GM23248 (cell line): ENCODE data around the gene RC3H2. TPM values are rescaled to one million over a fixed set of nuclear protein-coding genes. Genes with fewer than 3 reads are reported as not detected.

ENCODE experiments used
- DNase-seq: peaks from one replicate; pipeline ENCODE4 v3.0.0-alpha.2; 2015
- H2AFZ ChIP-seq: fragments of 200-600 bp; sonication (generic); 2 replicates; pipeline ENCODE4 v1.6.1; 2016; ENCODE audit warnings: antibody characterized with exemption
- H3F3A ChIP-seq: fragments of 200-600 bp; sonication (generic); 2 replicates; pipeline ENCODE4 v1.6.1; 2016; ENCODE audit warnings: mild to moderate bottlenecking, antibody characterized with exemption, mixed run types; ENCODE audit not compliant: insufficient read depth
- H3K27ac ChIP-seq: fragments of 200-600 bp; sonication (generic); 2 replicates; pipeline ENCODE4 v1.5.1; 2016; ENCODE audit warnings: mild to moderate bottlenecking
- H3K27me3 ChIP-seq: fragments of 200-600 bp; sonication (generic); replicated peaks from 2 replicates; pipeline ENCODE4 v1.6.1; 2016; ENCODE audit warnings: mild to moderate bottlenecking; ENCODE audit not compliant: insufficient read depth
- H3K36me3 ChIP-seq: fragments of 200-600 bp; sonication (generic); 2 replicates; pipeline ENCODE4 v1.6.1; 2016; ENCODE audit warnings: low read depth, mild to moderate bottlenecking
- H3K4me1 ChIP-seq: fragments of 200-600 bp; sonication (generic); 2 replicates; pipeline ENCODE4 v1.6.1; 2016; ENCODE audit warnings: mild to moderate bottlenecking; ENCODE audit not compliant: insufficient read depth
- H3K4me2 ChIP-seq: fragments of 200-600 bp; sonication (generic); one replicate; pipeline ENCODE4 v1.6.1; 2016; ENCODE audit warnings: mild to moderate bottlenecking; ENCODE audit not compliant: unreplicated experiment
- H3K4me3 ChIP-seq: fragments of 200-600 bp; sonication (generic); 2 replicates; pipeline ENCODE4 v1.5.1; 2016; ENCODE audit warnings: mild to moderate bottlenecking
- H3K79me2 ChIP-seq: fragments of 200-600 bp; sonication (generic); 2 replicates; pipeline ENCODE4 v1.6.1; 2016; ENCODE audit warnings: mild to moderate bottlenecking; ENCODE audit not compliant: insufficient read depth
- H3K9ac ChIP-seq: fragments of 200-600 bp; sonication (generic); 2 replicates; pipeline ENCODE4 v1.6.1; 2016; ENCODE audit warnings: mild to moderate bottlenecking
- H3K9me2 ChIP-seq: fragments of 200-600 bp; sonication (generic); 2 replicates; pipeline ENCODE4 v1.6.1; 2016; ENCODE audit warnings: mixed run types, mild to moderate bottlenecking, moderate library complexity; ENCODE audit not compliant: insufficient read depth
- H3K9me3 ChIP-seq: fragments of 200-600 bp; sonication (generic); one replicate; pipeline ENCODE4 v1.6.1; 2017; ENCODE audit warnings: low read depth
- H4K20me1 ChIP-seq: fragments of 200-600 bp; sonication (generic); 2 replicates; pipeline ENCODE4 v1.6.0; 2016; ENCODE audit not compliant: insufficient read depth
- EZH2 ChIP-seq: fragments of 200-600 bp; sonication (generic); IDR thresholded peaks from 2 replicates; pipeline ENCODE4 v1.6.1; 2018; ENCODE audit warnings: antibody characterized with exemption, mild to moderate bottlenecking; ENCODE audit not compliant: insufficient read depth, poor library complexity, severe bottlenecking
- EZH2phosphoT487 ChIP-seq: fragments of 200-600 bp; sonication (generic); IDR thresholded peaks from 2 replicates; pipeline ENCODE4 v1.6.1; 2018; ENCODE audit warnings: antibody characterized with exemption, moderate library complexity, mild to moderate bottlenecking, low read depth; ENCODE audit not compliant: insufficient read depth
- WGBS, 2 experiments: methylation state at CpG; one replicate each; pipeline ENCODE4 v1.1.6; 2015 to 2017; ENCODE audit warnings: low lambda C conversion rate in 2 of 2, low coverage in 1 of 2; ENCODE audit errors: missing lambda C conversion rate in 2 of 2; 5-methylcytosine and 5-hydroxymethylcytosine counted together
- in situ Hi-C: fragments of 300-500 bp; cut with MboI; formaldehyde crosslinking; loops from 2 replicates; pipeline ENCODE4 v1.15.0; 2020
- polyA plus RNA-seq: library from polyadenylated mRNA; unstranded; fragments of >200 nt; fragmentation: Nextera tagmentation; extraction: Ambion mirVana; gene quantifications from 2 replicates; pipeline ENCODE4 v1.2.1, GENCODE V29; 2016
- total RNA-seq: library from RNA; depleted of rRNA; stranded (reverse); fragments of >200 nt; shearing (Covaris generic); gene quantifications from 2 replicates; pipeline ENCODE4 v1.2.3, GENCODE V29; 2014

The RC3H2 gene
- total and polyA plus RNA-seq, 2 experiments from 2014 or later = 22.1 to 26.8 TPM

- Histone ChIP-seq H3F3A (peaks cover 19% of the 10 kb centered on the region; the same call in 1 of the 2 replicates), H3K4me1 (peaks cover 17% of the 10 kb centered on the region), H3K27ac (peak overlapping the region; percentile 65), H2AFZ (peak overlapping the region; percentile 76), H3K27me3 (no peaks in the 10 kb centered on the region), H3K9me3 (no peaks in the 10 kb centered on the region), H3K4me2 (peak overlapping the region; percentile 96), H3K9me2 (no peaks in the 10 kb centered on the region), H3K4me3 (peak overlapping the region; percentile 84), H3K9ac (peak overlapping the region; percentile 86), H3K79me2 (peaks cover 92% of the 10 kb centered on the region), H4K20me1 (peaks cover 4% of the 10 kb centered on the region; the same call in 1 of the 2 replicates), H3K36me3 (no peaks in the 10 kb centered on the region)
- DNase-seq = peak; percentile 80
- 5 to 6% methylated on average over 17 of the region's 17 CpGs for WGBS, 2 experiments
- in situ Hi-C loops = no loop called here
- TF ChIP-seq EZH2 (no peak), EZH2phosphoT487 (no peak)
Measured at GRCh38 chr9:122941582-122942234, 36.5 kb upstream of the RC3H2 start.

- peak within 1 kb of the TSS; percentile 78 for H2AFZ ChIP-seq
- H4K20me1 ChIP-seq = no peaks in the 10 kb centered on the region
- H3K9me3 ChIP-seq = no peaks in the 10 kb centered on the region
- in situ Hi-C loops = no loop called here
- peak within 1 kb of the TSS; percentile 96 for H3K4me2 ChIP-seq
- peak within 1 kb of the TSS; percentile 86 for H3K9ac ChIP-seq
- H3K4me1 ChIP-seq = peaks cover 14% of the 10 kb centered on the region
- DNase-seq = peak; percentile 100
- TF ChIP-seq EZH2phosphoT487 (no peak), EZH2 (no peak)
- H3K27me3 ChIP-seq = no peaks in the 10 kb centered on the region
- H3K79me2 ChIP-seq = peaks cover 92% of the 10 kb centered on the region
- H3K4me3 ChIP-seq = peak within 1 kb of the TSS; percentile 84
- peaks cover 19% of the 10 kb centered on the region; the same call in 1 of the 2 replicates for H3F3A ChIP-seq
- no peaks in the 10 kb centered on the region for H3K36me3 ChIP-seq
- no peaks in the 10 kb centered on the region for H3K9me2 ChIP-seq
- WGBS, 2 experiments = 1 to 2% methylated on average over 21 to 45 of the region's 54 CpGs
- peak within 1 kb of the TSS; percentile 65 for H3K27ac ChIP-seq
Measured at GRCh38 chr9:122940749-122941581, 35.8 kb upstream of the RC3H2 start, which contains the start of gene RABGAP1. Gene RABGAP1 (plus strand): TSS chr9:122941020. CDS start chr9:122957060, 16,040 bp downstream.

- H3K27ac ChIP-seq = no peak overlapping the region
Measured at GRCh38 chr9:122940454-122940748, 35.2 kb upstream of the RC3H2 start.

GRCh38 chr9:122939601-122940000, 34.4 kb upstream of the RC3H2 start:
- in situ Hi-C loops = no loop called here
- no peak for DNase-seq
- peaks cover 92% of the 10 kb centered on the region for H3K79me2 ChIP-seq
- no peaks in the 10 kb centered on the region for H3K36me3 ChIP-seq
- H2AFZ ChIP-seq = no peak overlapping the region
- 94 to 97% methylated on average over 4 of the region's 4 CpGs for WGBS, 2 experiments
- peaks cover 5% of the 10 kb centered on the region for H3K4me1 ChIP-seq
- TF ChIP-seq EZH2phosphoT487 (no peak), EZH2 (no peak)
- no peaks in the 10 kb centered on the region for H4K20me1 ChIP-seq
- no peaks in the 10 kb centered on the region for H3K9me2 ChIP-seq
- no peak overlapping the region for H3K4me3 ChIP-seq
- no peak overlapping the region for H3K4me2 ChIP-seq
- H3F3A ChIP-seq = peaks cover 19% of the 10 kb centered on the region; the same call in 1 of the 2 replicates
- no peaks in the 10 kb centered on the region for H3K9me3 ChIP-seq
- H3K27ac ChIP-seq = no peak overlapping the region
- H3K9ac ChIP-seq = no peak overlapping the region
- no peaks in the 10 kb centered on the region for H3K27me3 ChIP-seq

More at GRCh38 chr9:122940454-122940748, 35.2 kb upstream of the RC3H2 start:
- in situ Hi-C loops = no loop called here
- Histone ChIP-seq H3K4me3 (peak overlapping the region; percentile 47), H3K36me3 (no peaks in the 10 kb centered on the region), H3F3A (peaks cover 19% of the 10 kb centered on the region; the same call in 1 of the 2 replicates), H3K4me2 (peak overlapping the region; percentile 48), H3K9me2 (no peaks in the 10 kb centered on the region), H4K20me1 (no peaks in the 10 kb centered on the region), H3K27me3 (no peaks in the 10 kb centered on the region), H3K9ac (no peak overlapping the region), H3K79me2 (peaks cover 92% of the 10 kb centered on the region), H3K4me1 (peaks cover 8% of the 10 kb centered on the region), H3K9me3 (no peaks in the 10 kb centered on the region), H2AFZ (peak overlapping the region; percentile 78)
- WGBS, 2 experiments = 34 to 35% methylated on average over 6 of the region's 6 CpGs
- no peak for DNase-seq
- TF ChIP-seq EZH2phosphoT487 (no peak), EZH2 (no peak)
